ENCODE results near the gene MORN2. TPM values are rescaled to one million over a fixed set of nuclear protein-coding genes. Genes with fewer than 3 reads are reported as not detected.

The MORN2 gene
- total and polyA plus RNA-seq, 9 of the 15 experiments (the other 6 are each of a cell fraction or from before 2014, with no cell fraction given): 10.4 to 39.5 (median 20.8) TPM

GRCh38 chr2:38905251-38905650 is 29.5 kb downstream of the MORN2 start:
- Histone ChIP-seq H3K79me2 (ENCODE audit: control insufficient read depth, insufficient read depth, low read length) (no peaks in the 10 kb centered on the region), H2AFZ (ENCODE audit: low read depth, low read length) (no peak overlapping the region), H3K4me3 (no peak overlapping the region), H3K9ac (ENCODE audit: insufficient read depth in 1 of 2, low read depth in 2 of 2, low read length in 2 of 2) (no peak overlapping the region), H3K4me1 (replicated peaks in 1 of 2; ENCODE audit: control insufficient read depth in 2 of 2, insufficient read depth in 2 of 2, low read length in 2 of 2) (no peaks in the 10 kb centered on the region), H3K27me3 (ENCODE audit: control insufficient read depth in 2 of 2, insufficient read depth in 2 of 2, low read length in 2 of 2) (peaks cover 3 to 4% of the 10 kb centered on the region in 2 experiments; a peak in 2 of 5 replicates), H3K9me1 (ENCODE audit: control insufficient read depth, insufficient read depth, low read length) (no peaks in the 10 kb centered on the region), H3K36me3 (ENCODE audit: control insufficient read depth, insufficient read depth, low read length) (no peaks in the 10 kb centered on the region), H4K20me1 (replicated peaks; ENCODE audit: control insufficient read depth, insufficient read depth, low read length) (no peaks in the 10 kb centered on the region), H3K9me3 (replicated peaks; ENCODE audit: control insufficient read depth, insufficient read depth, low read depth, low read length) (no peaks in the 10 kb centered on the region), H3K4me2 (ENCODE audit: insufficient read depth, low read length) (no peak overlapping the region), H3K27ac (ENCODE audit: extremely low read depth, low read depth, low read length) (no peak overlapping the region)
- ATAC-seq (no peak), FAIRE-seq (no peak), DNase-seq (ENCODE audit: extremely low read depth in 1 of 4, low spot score in 3 of 4) (no peak)
- ChIA-PET POLR2A (interaction anchor here (1.0 kb wide), 1 partner anchor 14 kb away, joined by 3 read pairs; no protein-coding TSS in a partner anchor), CTCF (ENCODE audit: low intra/inter-chr PET ratio) (no interaction called here)
- in situ Hi-C loops (cut with MboI): no loop called here
- intact Hi-C loops (cut with micrococcal nuclease): no loop called here
- BruUV-seq (replicated peaks): no TSS peak
- TF ChIP-seq FOSL1 (tag; conservative IDR thresholded peaks at IDR 0.05) (no peak), ZNF124 (CRISPR knock-in tag; IDR thresholded peaks at IDR 0.05) (no peak), ZNF449 (CRISPR knock-in tag; IDR thresholded peaks at IDR 0.05) (no peak), ATF2 (CRISPR knock-in tag; IDR thresholded peaks at IDR 0.05) (no peak), RBM15 (IDR thresholded peaks at IDR 0.05; ENCODE audit: insufficient read depth, low read length) (no peak), U2AF1 (optimal IDR thresholded peaks at IDR 0.05; ENCODE audit: low read depth, low read length) (no peak), CHD2 (IDR thresholded peaks at IDR 0.05; ENCODE audit: low read depth, low read length) (no peak), SETDB1 (IDR thresholded peaks at IDR 0.05; ENCODE audit: low read length) (no peak), ZNF263 (CRISPR knock-in tag; IDR thresholded peaks at IDR 0.05; ENCODE audit: borderline replicate concordance) (no peak), ZBTB5 (IDR thresholded peaks at IDR 0.05) (no peak), KDM2B (CRISPR knock-in tag; IDR thresholded peaks at IDR 0.05) (no peak)
- 0% methylated on average over 2 of the region's 2 CpGs for WGBS (ENCODE audit: insufficient coverage, low coverage, missing lambda C conversion rate)

Measured in K562 (cell line).